Activated CD4-positive, alpha-beta T cell treated with anti-CD3 and anti-CD28 coated beads for 1 hour (primary cell): ENCODE data around the gene CEP63.

Experiments
- DNase-seq: peaks from one replicate; pipeline ENCODE4 v3.0.0-alpha.2; 2020

CEP63 gene

DNA sequence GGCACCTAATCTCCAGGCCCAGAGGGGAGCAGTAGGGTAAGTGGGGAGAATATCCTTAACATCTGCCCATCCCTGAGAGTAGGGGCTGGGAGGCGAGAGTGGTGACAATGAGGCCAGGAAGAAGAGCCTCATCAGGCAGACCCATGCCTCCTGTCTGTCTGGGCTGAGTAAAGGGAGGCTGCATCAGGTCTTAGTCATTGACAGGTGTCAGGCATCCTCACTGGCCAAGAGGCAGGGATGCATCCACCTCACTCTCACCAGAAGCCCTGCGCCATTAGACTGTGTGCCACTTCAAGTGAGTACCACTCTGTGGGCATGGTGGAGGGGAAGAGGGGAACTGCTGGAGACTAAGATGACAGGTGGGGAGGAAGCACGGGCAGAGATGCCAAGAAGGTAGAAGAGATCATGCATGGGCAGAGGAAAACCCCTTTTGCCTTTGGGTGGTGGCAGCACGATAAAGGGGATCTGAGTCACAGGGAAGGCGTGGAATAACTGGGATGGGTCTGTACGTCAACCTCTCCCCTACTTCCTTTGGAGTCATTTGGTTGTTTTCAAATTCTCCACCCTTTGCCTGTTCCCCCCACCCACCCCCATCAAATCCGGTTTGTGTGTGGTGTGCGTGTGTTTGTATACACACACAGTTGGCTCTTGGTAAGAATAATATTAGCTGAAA is 14.2 kb upstream of the CEP63 start:
- DNase-seq = no peak

DNA sequence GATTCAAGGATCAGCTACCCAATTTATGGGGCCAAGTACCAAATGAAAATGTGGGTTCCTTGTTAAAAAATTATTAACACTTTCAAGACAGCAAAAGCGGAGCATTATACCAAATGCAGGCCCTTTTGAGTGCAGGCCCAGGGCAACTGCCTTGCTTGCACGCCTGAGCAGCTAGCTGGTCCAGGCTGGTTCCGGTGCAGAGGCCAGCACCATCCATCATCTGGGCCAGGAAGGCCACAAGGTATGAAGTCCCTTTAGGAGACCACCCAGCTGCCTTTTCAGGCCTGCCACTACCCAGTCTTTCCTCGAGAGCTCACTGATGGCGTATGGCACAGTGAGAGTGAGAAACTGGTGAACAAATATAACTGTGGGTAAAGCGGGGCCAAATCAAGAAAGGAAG is 13.0 kb upstream of the CEP63 start:
- DNase-seq = no peak

DNA sequence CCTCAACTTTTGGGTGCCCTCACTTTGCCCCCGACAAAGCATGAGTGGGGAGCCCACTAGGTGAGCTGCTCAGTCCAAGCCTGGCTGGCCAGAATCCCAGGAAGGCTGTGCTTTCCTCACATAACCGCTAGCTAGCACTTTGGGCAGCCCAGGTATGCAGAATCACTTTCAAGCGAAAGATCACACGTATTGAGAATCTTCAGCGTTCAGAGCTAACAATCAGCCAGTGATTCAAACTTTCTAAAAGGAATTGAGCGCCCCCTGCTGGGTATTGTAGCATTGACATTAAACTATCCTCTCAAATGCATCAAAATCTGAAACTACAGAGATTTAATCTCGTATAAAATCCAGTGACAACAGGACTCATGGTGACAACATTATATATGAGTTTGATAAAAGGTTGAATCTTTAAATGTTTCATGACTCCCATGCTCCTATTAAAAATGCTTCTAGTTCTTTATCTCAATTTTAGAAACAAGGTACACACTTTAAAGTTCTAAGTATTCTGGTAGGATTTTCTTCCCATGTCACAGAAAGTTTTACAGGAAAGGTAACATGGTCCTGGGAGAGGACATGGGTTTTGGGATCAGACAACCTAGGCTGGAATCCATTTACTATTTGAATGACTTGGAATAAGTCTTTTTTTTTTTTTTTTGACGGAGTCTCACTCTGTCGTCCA is 11.8 kb upstream of the CEP63 start:
- DNase-seq = peak; percentile 54

DNA sequence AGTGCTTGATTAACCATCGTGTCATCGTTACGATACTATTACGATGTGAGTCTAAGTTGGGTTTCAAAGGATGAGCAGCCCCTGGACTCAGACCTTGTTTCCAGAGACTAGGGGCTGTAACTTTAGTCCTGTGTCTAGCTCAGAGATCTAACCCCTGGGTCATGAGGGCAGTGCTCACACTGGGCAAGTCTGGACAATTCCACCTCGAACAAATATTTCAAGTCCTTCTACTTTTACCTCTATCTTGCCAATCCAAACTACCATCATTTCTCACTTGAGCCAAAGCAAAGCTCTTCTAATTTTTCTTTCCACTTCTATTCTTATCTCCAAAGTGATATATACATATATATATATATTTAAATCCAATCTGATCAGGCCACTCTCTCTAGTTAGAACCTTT is 10.9 kb upstream of the CEP63 start:
- no peak for DNase-seq

DNA sequence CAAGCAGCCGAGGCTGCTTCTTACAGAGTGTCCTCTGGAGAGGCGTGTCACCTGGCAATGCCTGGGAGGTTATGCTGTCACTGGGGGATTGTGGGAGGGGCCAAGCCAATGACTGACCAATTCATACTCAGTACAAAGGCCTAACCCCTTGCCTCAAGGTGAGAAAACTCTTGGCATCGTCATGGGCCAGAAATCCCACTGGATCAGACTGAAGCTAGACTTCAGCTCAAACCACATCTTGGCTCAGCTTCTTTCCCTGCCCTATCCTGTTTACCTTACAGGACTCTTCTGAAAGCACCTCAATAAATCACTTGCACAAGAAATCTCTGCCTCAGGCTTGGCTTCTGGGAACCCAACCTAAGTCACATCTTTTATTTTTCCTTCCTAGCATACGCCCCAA is 9.6 kb upstream of the CEP63 start:
- DNase-seq = no peak

DNA sequence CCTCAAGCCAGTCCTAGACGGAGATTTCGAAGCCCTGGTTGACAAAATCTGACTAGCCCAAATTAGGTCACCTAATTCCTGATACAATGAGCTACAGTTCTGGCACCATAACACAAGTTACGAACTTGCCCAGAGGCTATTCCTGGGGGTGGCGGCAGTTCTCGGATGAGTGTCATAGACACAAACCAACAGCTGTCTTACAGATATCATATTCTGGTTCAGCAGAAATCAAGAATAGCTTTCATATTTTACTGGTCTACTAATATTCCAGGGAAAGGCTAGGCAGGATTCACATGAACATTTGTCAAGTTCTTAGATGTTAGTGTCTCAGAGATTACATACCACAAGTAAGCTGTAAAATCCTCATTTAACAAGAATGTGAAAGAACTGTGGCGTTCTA is 8.9 kb upstream of the CEP63 start:
- DNase-seq = no peak

DNA sequence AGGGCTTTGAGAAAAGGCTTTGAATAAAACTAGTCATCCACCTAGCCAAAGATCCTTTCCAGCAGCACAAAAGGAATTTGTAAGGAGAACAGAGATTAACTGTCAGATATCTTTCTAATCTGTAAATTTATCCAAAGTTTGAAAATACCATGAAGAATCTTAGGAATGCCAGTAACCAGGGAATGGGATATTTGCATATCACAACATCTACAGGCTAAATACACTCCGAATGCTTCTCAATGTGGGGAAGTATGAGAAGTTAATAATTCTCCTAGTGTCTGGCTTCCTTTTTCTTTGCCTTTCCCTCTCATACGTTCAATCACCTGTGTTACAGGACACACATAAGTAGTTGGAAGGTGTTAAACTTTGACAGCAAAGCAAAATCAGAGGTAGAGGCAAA is 7.9 kb upstream of the CEP63 start:
- no peak for DNase-seq

DNA sequence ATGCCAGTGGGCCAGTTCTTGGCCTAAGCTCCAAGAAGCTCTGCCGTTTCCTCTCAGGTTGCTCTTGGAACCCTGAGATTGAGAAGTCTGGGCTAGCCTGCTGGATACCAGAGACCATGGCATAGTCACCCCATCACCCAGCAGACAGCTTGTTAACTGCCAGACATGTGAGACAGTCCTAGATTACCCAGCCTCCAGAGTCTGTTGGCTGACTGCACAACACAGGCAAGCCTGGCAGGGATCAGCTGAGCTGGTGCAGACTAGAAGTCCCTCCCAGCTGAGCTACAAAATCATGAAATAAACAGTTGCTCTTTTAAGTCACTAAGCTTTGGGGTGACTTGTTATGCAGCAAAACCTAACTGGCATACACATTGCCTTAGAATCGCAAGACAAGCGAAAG is 5.3 kb upstream of the CEP63 start:
- DNase-seq = no peak

DNA sequence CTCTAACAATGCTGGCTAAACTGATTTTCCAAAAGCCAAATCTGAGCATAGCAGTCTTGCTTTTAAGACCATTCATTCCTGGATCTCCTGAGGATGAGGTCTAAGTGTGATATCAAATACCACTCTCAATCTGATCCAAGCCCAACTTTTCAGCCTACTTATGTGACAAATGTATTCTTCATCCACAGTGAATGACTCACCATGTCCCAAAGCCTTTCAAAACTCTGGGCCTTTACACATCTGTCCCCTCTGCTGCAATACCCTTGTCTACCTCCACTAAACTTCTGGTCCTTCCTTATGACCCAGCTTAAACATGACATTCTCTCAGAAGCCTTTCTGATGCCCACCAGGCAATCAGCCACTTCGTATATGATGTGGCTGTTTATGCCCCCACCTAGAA is 4.7 kb upstream of the CEP63 start:
- no peak for DNase-seq

DNA sequence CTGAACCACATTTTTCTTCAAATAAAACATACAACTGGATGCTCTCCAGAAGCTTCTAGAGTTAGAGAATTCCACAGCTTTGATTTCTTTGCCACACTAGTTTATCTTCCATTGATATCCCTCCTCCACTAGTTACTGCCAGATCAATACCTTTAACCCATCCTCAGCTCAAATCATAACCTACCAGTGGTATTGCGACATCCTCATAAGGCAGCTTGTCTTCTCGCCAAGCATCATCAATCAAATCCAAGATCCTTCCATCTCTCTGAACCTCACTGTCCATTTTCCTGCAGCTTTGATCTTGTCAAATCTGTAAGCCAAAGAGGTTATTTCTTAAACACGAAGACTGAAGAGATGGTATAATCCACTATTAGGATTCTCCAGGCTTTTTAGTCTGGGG is 3.2 kb upstream of the CEP63 start:
- DNase-seq = no peak

DNA sequence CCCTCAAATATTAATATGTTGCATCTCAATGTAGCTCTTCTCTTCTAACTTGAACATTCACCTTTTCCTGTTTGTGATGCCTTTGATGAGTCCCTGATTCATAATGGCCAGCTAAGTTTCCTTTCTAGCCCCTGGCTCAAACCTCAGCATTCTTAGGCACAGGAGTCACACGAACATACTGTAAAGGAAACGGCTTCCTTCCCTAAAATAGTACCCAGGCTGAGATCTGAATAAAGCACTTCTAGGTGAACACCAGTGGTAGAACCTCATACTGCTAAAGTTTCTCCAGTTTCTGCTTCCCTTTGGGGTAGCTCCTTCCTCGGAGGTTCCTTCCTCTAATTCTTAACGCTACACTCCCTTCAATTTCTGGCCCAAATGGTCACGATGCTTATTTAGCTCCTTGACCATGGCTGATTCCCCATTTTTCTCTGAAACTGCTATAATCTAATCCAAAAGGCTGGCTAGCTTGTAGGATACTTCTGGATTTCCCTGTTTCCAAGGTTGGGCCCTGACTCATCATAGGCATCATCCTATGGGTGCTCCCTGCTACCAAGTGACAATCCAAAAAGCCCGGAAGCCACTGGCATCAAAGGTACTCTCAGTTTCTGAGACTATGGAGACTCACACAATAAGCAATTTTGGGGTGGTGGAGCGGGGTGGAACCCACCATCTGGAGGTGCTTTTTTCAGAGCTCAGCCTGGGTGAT is 2.5 kb upstream of the CEP63 start:
- DNase-seq = no peak

DNA sequence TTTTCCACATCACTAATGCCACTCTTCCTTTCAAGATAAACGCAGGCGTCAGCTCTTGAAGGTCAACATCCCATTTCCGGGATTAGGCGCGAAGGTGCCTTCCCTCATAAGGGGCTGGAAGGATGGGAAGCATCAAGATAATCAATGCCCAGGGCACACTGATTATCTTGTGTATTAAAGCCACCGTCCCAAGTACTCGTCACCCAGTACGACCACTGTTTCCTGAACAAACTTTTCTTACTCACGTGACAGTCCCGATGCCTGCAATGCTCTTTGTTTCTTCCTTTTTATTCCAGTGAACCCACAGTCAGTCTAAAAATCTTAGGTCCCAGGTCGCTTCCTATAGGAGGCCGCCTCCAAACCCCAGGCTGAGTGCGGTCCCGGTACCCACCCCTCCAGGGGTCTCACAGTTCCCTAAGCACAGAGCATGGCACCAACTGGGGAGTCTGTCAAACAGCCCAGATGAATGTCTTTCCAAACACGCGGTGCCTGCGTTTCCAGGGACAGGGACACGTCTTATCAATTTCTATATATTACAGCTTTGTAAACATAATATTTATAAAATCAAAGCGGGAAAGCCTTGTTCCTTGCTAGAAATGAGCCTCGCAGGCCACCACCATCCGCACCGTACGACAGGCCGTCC is 661 bp upstream of the CEP63 start:
- peak; percentile 10 for DNase-seq

DNA sequence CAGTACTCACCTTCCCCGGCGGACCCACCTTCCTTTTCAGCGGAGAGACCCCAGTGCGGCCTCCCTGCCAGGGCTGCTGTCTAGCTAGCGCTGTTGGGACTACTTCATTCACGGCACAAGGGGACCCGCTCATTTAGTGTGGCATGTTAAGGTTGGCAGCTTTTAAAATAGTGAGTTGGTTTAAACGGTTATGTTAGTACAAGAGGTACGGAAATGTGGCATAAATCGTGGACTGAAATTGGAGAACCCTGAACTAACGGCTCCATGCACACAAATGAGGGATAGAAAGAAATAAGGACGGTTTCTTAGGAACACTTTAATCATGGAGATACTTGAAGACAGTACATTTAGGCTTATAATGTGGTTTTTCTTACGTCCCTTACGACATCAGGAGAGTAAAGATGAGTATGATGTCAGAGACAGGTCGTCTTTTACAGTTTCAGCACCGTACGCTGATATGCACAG is 752 bp downstream of the CEP63 start:
- no peak for DNase-seq

DNA sequence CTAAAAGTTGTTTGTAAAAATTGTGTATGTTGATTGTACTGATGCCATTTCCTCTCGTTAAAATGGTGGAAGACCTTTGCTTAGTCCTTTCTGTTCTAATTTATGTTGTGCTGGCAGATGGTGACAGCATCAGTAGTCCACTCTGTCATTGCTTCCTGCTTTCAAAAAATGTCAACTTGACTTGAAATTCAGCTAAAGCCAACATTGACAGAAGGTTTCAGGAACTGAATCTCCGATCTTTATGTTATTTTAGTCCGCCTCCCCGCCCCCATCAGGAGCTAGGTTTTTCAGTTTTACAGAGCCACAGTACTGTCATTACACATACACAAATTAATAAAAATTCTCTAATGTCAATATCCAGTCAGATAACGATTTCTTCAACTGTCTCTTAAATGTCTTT is 1.5 kb downstream of the CEP63 start:
- DNase-seq = no peak

DNA sequence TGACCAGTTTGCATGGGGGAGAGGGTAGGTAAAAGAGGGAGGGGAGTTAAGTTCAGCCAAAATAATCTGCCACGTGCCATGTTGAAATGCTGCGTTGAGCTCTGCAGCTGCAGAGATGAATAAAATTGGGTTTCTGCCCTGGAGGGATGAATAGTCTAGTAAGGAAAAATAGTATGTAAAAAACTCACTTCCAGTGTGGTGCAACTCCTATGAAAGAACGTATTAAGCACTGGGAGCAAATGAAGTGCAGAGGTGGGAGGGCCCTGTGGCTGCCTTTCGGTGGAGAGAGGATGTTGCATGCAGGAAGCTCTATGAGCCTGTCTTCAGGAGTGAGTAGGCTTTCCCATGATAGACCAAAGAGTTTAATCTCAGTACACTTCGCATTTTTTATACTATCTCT is 8.6 kb downstream of the CEP63 start:
- no peak for DNase-seq

DNA sequence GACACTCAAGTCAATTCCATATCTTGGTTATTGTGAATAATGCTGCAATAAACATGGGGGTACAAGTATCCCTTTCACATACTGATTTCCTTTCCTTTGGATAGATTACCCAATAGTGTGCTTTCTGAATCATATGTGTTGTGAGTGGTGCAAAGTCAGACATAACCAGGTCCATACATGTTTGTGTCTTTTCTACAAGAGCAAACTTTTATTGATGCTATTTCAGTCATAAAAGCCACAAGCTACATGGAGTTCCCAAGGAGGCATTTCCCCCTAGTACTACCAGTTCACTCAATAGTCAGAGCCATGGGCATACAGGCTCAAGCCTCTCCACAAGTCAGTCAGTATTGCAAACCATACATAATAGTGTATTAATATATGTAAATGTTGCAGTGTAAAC is 10.1 kb downstream of the CEP63 start:
- DNase-seq = no peak

DNA sequence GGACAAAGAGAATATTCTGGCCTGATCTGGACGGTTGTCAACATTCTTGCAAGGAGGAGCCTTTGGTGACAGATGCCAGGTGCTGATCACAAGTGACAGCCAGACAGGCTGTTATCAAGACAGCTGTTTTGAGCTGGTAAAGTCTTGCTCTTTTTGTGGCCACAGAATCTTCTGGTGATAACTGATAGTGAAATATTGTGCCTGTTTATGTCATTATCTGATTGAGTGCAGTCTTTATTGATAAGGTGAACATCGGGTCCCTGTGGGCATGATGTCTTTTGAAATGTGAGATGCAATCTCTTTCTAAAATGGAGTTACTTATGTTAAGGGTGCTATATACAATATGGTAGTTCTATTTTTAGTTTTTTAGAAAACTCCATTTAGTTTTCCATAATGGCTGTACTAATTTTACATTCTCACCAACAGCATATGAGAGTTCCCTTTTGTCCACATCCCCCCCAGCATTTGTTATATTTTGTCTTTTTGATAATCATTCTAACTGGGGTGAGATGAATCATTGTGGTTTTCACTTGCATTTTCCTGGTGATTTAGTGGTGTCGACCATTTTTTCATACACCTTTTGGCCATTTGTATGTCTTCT is 10.7 kb downstream of the CEP63 start:
- DNase-seq = no peak

DNA sequence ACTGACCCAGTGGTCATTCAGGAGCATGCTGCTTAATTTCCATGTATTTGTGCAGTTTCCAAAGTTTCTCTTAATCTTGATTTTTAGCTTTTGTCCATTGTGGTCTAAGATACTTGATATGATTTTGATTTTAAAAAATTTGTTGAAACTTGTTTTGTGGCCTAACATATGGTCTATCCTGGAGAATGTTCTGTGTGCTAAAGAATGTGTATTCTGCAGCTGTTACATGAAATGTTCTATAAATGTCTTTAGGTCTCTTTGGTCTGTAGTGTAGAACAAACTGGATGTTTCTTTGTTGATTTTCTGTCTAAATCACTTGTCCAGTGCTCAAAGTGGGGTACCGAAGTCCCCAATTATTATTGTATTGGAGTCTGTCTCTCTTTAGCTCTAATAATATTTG is 17.4 kb downstream of the CEP63 start:
- DNase-seq = no peak

DNA sequence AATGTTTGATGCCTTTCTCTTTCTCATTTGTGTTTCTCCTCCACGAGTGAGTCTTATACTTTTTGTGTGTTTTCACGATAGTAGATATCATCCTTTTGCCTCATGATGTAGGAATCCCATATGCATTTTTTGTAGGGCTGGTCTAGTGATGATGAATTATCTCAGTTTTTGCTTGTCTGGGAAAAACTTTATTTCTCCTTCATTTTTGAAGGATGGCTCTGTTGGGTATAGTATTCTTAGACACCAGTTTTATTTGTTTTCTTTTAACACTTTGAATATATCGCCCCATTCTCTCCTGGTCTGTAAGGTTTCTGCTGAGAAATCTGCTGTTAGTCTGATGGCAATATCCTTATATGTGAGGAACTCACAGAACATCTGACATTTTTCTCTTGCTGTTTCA is 18.3 kb downstream of the CEP63 start:
- no peak for DNase-seq

DNA sequence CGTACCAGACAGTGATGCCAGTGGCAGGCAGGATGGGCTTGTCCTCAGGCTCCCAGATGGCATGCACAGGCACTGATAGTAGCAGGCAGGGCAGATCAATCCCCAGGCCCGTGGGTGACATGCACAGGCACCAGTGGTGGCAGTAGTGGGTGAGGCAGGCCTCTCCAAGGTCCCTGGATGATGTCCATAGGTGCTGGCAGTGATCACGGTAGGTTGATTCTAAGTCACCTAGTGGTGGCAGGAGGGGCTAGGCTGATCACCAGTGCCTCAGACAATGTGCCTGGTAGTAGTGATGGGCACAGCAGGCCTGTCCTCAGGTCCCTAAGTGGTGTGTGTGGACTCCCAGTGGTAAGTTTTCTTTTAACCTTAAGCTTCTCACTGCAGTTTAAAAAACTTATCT is 19.6 kb downstream of the CEP63 start:
- no peak for DNase-seq

DNA sequence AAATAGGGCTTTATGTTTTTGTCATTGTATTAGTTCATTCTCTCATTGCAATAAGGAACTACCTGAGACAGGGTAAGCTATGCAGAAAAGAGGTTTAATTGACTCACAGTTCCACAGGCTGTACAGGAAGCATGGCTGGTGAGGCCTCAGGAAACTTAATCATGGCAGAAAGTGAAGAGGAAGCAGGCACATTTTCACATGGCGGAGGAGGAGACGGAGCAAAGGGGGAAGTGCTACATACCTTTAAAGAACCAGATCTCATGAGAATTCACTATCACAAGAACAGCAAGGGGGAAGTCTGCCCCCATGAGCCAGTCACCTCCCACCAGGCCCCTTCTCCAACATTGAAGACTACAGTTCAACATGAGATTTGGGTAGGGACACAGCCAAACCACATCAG is 25.6 kb downstream of the CEP63 start:
- DNase-seq = no peak

DNA sequence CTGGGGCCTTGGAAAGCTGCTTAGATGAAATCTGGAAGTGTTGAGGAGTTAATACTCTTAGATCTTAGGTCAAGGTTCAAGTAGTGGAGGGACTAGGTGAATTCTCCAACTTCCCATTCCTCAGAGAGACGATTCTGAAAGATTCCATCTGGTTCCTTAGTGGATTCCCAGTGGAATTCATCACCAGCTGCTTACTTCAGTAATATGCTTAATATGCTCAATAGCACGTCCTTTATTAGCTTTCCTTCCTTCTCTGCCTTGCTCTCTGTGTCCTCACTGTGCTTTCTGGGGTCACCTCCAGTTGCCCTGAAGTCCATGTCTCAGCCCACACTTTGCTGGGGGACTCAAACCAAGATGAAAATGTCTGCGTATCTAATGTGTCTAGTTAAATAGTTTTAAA is 31.0 kb downstream of the CEP63 start:
- DNase-seq = no peak

DNA sequence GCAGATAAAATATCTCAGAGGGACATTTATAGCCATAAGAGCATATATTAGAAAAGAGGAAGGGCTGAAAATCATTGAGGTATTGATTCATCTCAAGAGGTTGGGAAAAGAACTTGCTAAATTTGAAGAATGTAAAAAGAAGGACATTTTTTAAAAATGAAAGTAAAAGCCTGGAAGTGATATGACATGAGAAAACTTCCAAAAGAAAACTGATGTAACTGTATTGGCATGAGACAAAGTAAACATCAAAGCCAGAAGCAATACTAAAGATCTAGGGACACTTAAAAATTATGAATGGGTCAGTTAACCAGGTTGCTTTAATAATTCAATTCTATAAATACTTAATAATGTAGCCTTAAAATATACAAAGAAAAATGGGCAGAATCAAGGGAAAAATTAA is 31.9 kb downstream of the CEP63 start:
- DNase-seq = no peak

DNA sequence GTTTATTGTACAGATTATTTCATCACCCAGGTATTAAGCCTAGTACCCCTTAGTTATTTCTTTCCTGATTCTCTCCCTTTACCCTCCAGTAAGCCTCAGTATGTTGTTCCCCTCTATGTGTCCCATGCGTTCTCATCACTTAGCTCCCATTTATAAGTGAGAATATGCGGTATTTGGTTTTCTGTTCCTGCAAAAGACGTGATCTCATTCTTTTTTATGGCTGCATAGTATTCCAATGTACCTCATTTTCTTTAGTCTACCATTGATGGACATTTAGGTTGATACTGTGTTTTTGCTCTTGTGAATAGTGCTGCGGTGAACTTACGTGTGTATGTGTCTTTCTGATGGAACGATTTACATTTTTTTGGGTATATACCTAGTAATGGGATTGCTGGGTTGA is 36.7 kb downstream of the CEP63 start:
- no peak for DNase-seq
